Measurements from ENCODE around the gene CNTN2. TPM values are rescaled to one million over a fixed set of nuclear protein-coding genes. Genes with fewer than 3 reads are reported as not detected.

The CNTN2 gene
- polyA plus RNA-seq, 1 donor = 1.2 TPM

GRCh38 chr1:205053296-205053695, 10.3 kb downstream of the CNTN2 start:
- no peak for DNase-seq
- H3K4me1 ChIP-seq (ENCODE audit: control insufficient read depth, insufficient read depth, low read length) = no peaks in the 10 kb centered on the region
- H3K27me3 ChIP-seq (ENCODE audit: control insufficient read depth, insufficient read depth, low read length) = peaks cover 12% of the 10 kb centered on the region
- H3K36me3 ChIP-seq (ENCODE audit: control insufficient read depth, insufficient read depth, low read length) = no peaks in the 10 kb centered on the region
- H3K9me3 ChIP-seq (ENCODE audit: control insufficient read depth, low read depth, low read length) = no peaks in the 10 kb centered on the region
- no peak overlapping the region for H3K27ac ChIP-seq (ENCODE audit: low read length)
- no peak overlapping the region for H3K4me3 ChIP-seq (ENCODE audit: low read length)
- no CpG with 5 or more reads among the region's 5 CpGs for WGBS (ENCODE audit: insufficient coverage, low lambda C conversion rate)

- no peak for DNase-seq
- Histone ChIP-seq H3K9me3 (ENCODE audit: control insufficient read depth, low read depth, low read length) (no peaks in the 10 kb centered on the region), H3K36me3 (ENCODE audit: control insufficient read depth, insufficient read depth, low read length) (no peaks in the 10 kb centered on the region), H3K27ac (ENCODE audit: low read length) (no peak overlapping the region), H3K27me3 (ENCODE audit: control insufficient read depth, insufficient read depth, low read length) (peaks cover 7% of the 10 kb centered on the region), H3K4me1 (ENCODE audit: control insufficient read depth, insufficient read depth, low read length) (no peaks in the 10 kb centered on the region), H3K4me3 (ENCODE audit: low read length) (no peak overlapping the region)
- WGBS (ENCODE audit: insufficient coverage, low lambda C conversion rate) = no CpG with 5 or more reads among the region's 7 CpGs
These were observed 11.0 kb downstream of the CNTN2 start for GRCh38 chr1:205054013-205054412.

- H3K4me3 ChIP-seq (ENCODE audit: low read length) = no peak overlapping the region
- WGBS (ENCODE audit: insufficient coverage, low lambda C conversion rate) = no CpG with 5 or more reads among the region's 13 CpGs
- no peak for DNase-seq
- no peaks in the 10 kb centered on the region for H3K36me3 ChIP-seq (ENCODE audit: control insufficient read depth, insufficient read depth, low read length)
- H3K4me1 ChIP-seq (ENCODE audit: control insufficient read depth, insufficient read depth, low read length) = no peaks in the 10 kb centered on the region
- H3K27ac ChIP-seq (ENCODE audit: low read length) = no peak overlapping the region
- H3K9me3 ChIP-seq (ENCODE audit: control insufficient read depth, low read depth, low read length) = no peaks in the 10 kb centered on the region
- H3K27me3 ChIP-seq (ENCODE audit: control insufficient read depth, insufficient read depth, low read length) = peaks cover 3% of the 10 kb centered on the region
These were observed 13.2 kb downstream of the CNTN2 start for GRCh38 chr1:205056188-205056611.

GRCh38 chr1:205056956-205057568, 14.1 kb downstream of the CNTN2 start:
- Histone ChIP-seq H3K4me3 (ENCODE audit: low read length) (no peak overlapping the region), H3K27me3 (ENCODE audit: control insufficient read depth, insufficient read depth, low read length) (no peaks in the 10 kb centered on the region), H3K27ac (ENCODE audit: low read length) (no peak overlapping the region), H3K4me1 (ENCODE audit: control insufficient read depth, insufficient read depth, low read length) (peaks cover 2% of the 10 kb centered on the region), H3K9me3 (ENCODE audit: control insufficient read depth, low read depth, low read length) (no peaks in the 10 kb centered on the region), H3K36me3 (ENCODE audit: control insufficient read depth, insufficient read depth, low read length) (no peaks in the 10 kb centered on the region)
- no CpG with 5 or more reads among the region's 6 CpGs for WGBS (ENCODE audit: insufficient coverage, low lambda C conversion rate)
- no peak for DNase-seq

GRCh38 chr1:205057808-205058575, 15.0 kb downstream of the CNTN2 start:
- no peaks in the 10 kb centered on the region for H3K27me3 ChIP-seq (ENCODE audit: control insufficient read depth, insufficient read depth, low read length)

GRCh38 chr1:205058853-205059252, 15.8 kb downstream of the CNTN2 start:
- no peak for DNase-seq
- peaks cover 2% of the 10 kb centered on the region for H3K4me1 ChIP-seq (ENCODE audit: control insufficient read depth, insufficient read depth, low read length)
- no peaks in the 10 kb centered on the region for H3K9me3 ChIP-seq (ENCODE audit: control insufficient read depth, low read depth, low read length)
- WGBS (ENCODE audit: insufficient coverage, low lambda C conversion rate) = no CpG with 5 or more reads among the region's 12 CpGs
- H3K27ac ChIP-seq (ENCODE audit: low read length) = no peak overlapping the region
- no peaks in the 10 kb centered on the region for H3K36me3 ChIP-seq (ENCODE audit: control insufficient read depth, insufficient read depth, low read length)
- H3K27me3 ChIP-seq (ENCODE audit: control insufficient read depth, insufficient read depth, low read length) = no peaks in the 10 kb centered on the region
- H3K4me3 ChIP-seq (ENCODE audit: low read length) = no peak overlapping the region

More at GRCh38 chr1:205057808-205058575, 15.0 kb downstream of the CNTN2 start:
- WGBS (ENCODE audit: insufficient coverage, low lambda C conversion rate) = no CpG with 5 or more reads among the region's 19 CpGs
- Histone ChIP-seq H3K4me1 (ENCODE audit: control insufficient read depth, insufficient read depth, low read length) (peaks cover 2% of the 10 kb centered on the region), H3K36me3 (ENCODE audit: control insufficient read depth, insufficient read depth, low read length) (no peaks in the 10 kb centered on the region), H3K4me3 (ENCODE audit: low read length) (no peak overlapping the region), H3K27ac (ENCODE audit: low read length) (no peak overlapping the region), H3K9me3 (ENCODE audit: control insufficient read depth, low read depth, low read length) (no peaks in the 10 kb centered on the region)
- DNase-seq = no peak

GRCh38 chr1:205059660-205060059, 16.6 kb downstream of the CNTN2 start:
- no CpG with 5 or more reads among the region's 6 CpGs for WGBS (ENCODE audit: insufficient coverage, low lambda C conversion rate)
- DNase-seq = no peak
- no peak overlapping the region for H3K4me3 ChIP-seq (ENCODE audit: low read length)
- no peak overlapping the region for H3K27ac ChIP-seq (ENCODE audit: low read length)
- no peaks in the 10 kb centered on the region for H3K36me3 ChIP-seq (ENCODE audit: control insufficient read depth, insufficient read depth, low read length)
- H3K4me1 ChIP-seq (ENCODE audit: control insufficient read depth, insufficient read depth, low read length) = peaks cover 2% of the 10 kb centered on the region
- no peaks in the 10 kb centered on the region for H3K9me3 ChIP-seq (ENCODE audit: control insufficient read depth, low read depth, low read length)
- no peaks in the 10 kb centered on the region for H3K27me3 ChIP-seq (ENCODE audit: control insufficient read depth, insufficient read depth, low read length)

- Histone ChIP-seq H3K36me3 (ENCODE audit: control insufficient read depth, insufficient read depth, low read length) (no peaks in the 10 kb centered on the region), H3K9me3 (ENCODE audit: control insufficient read depth, low read depth, low read length) (no peaks in the 10 kb centered on the region), H3K4me3 (ENCODE audit: low read length) (no peak overlapping the region), H3K27ac (ENCODE audit: low read length) (no peak overlapping the region), H3K4me1 (ENCODE audit: control insufficient read depth, insufficient read depth, low read length) (peaks cover 2% of the 10 kb centered on the region), H3K27me3 (ENCODE audit: control insufficient read depth, insufficient read depth, low read length) (no peaks in the 10 kb centered on the region)
- no peak for DNase-seq
- 100% methylated on average over 1 of the region's 10 CpGs for WGBS (ENCODE audit: insufficient coverage, low lambda C conversion rate)
These were observed 17.7 kb downstream of the CNTN2 start for GRCh38 chr1:205060746-205061145.

- Histone ChIP-seq H3K9me3 (ENCODE audit: control insufficient read depth, low read depth, low read length) (no peaks in the 10 kb centered on the region), H3K27me3 (ENCODE audit: control insufficient read depth, insufficient read depth, low read length) (no peaks in the 10 kb centered on the region), H3K4me1 (ENCODE audit: control insufficient read depth, insufficient read depth, low read length) (peaks cover 2% of the 10 kb centered on the region), H3K27ac (ENCODE audit: low read length) (no peak overlapping the region), H3K4me3 (ENCODE audit: low read length) (no peak overlapping the region), H3K36me3 (ENCODE audit: control insufficient read depth, insufficient read depth, low read length) (no peaks in the 10 kb centered on the region)
- WGBS (ENCODE audit: insufficient coverage, low lambda C conversion rate) = no CpG with 5 or more reads among the region's 14 CpGs
- DNase-seq = no peak
These were observed 18.2 kb downstream of the CNTN2 start for GRCh38 chr1:205061227-205061626.

GRCh38 chr1:205061665-205062069, 18.7 kb downstream of the CNTN2 start:
- Histone ChIP-seq H3K27me3 (ENCODE audit: control insufficient read depth, insufficient read depth, low read length) (no peaks in the 10 kb centered on the region), H3K36me3 (ENCODE audit: control insufficient read depth, insufficient read depth, low read length) (no peaks in the 10 kb centered on the region), H3K27ac (ENCODE audit: low read length) (no peak overlapping the region), H3K9me3 (ENCODE audit: control insufficient read depth, low read depth, low read length) (no peaks in the 10 kb centered on the region), H3K4me1 (ENCODE audit: control insufficient read depth, insufficient read depth, low read length) (peaks cover 2% of the 10 kb centered on the region), H3K4me3 (ENCODE audit: low read length) (no peak overlapping the region)
- WGBS (ENCODE audit: insufficient coverage, low lambda C conversion rate) = no CpG with 5 or more reads among the region's 13 CpGs
- DNase-seq = peak; percentile 51 to 65

Data from large intestine (tissue), 3 donors.